SU-DHL-6 (cell line): ENCODE data around the gene LTC4S.

Experiments
- H2AFZ ChIP-seq: fragments of 200-600 bp; sonication (generic); 2 replicates; pipeline ENCODE4 v1.6.1; 2014; ENCODE audit warnings: low read depth, mild to moderate bottlenecking, moderate library complexity, mixed read lengths, antibody characterized with exemption, low read length; ENCODE audit not compliant: severe bottlenecking
- H3F3A ChIP-seq: fragments of 200-600 bp; shearing (Covaris generic); 2 replicates; pipeline ENCODE4 v1.6.0; 2016; ENCODE audit warnings: antibody characterized with exemption, mild to moderate bottlenecking; ENCODE audit not compliant: insufficient read depth
- H3K27ac ChIP-seq: fragments of 200-600 bp; sonication (generic); 2 replicates; pipeline ENCODE4 v1.5.1; 2016; ENCODE audit warnings: low read depth, mild to moderate bottlenecking, low read length, moderate library complexity, mixed read lengths
- H3K27me3 ChIP-seq: fragments of 200-600 bp; sonication (generic), shearing (Covaris generic); 2 replicates; pipeline ENCODE4 v1.6.0; 2014; ENCODE audit warnings: mild to moderate bottlenecking, low read length
- H3K36me3 ChIP-seq: fragments of 200-600 bp; sonication (generic); 2 replicates; pipeline ENCODE4 v1.6.1; 2014; ENCODE audit warnings: mild to moderate bottlenecking, low read length, mixed read lengths
- H3K4me2 ChIP-seq: fragments of 300-600, 200-600 bp; shearing (Covaris generic), sonication (generic); 2 replicates; pipeline ENCODE4 v1.6.0; 2014; ENCODE audit warnings: low read length, low read depth, mild to moderate bottlenecking; ENCODE audit not compliant: poor library complexity, severe bottlenecking
- H3K4me3 ChIP-seq: fragments of 200-600 bp; sonication (generic); 2 replicates; pipeline ENCODE4 v1.5.1; 2014; ENCODE audit warnings: antibody characterized with exemption, low read length, mild to moderate bottlenecking, mixed read lengths; ENCODE audit not compliant: insufficient read depth, poor library complexity, severe bottlenecking
- H3K79me2 ChIP-seq: fragments of 200-600 bp; sonication (generic); 2 replicates; pipeline ENCODE4 v1.6.1; 2014; ENCODE audit warnings: mild to moderate bottlenecking, low read length, moderate library complexity; ENCODE audit not compliant: insufficient read depth
- H3K9ac ChIP-seq: fragments of 200-600 bp; sonication (generic); 2 replicates; pipeline ENCODE4 v1.7.0; 2014; ENCODE audit warnings: mild to moderate bottlenecking, low read length
- H3K9me2 ChIP-seq: fragments of 200-600 bp; sonication (generic); replicated peaks from 2 replicates; pipeline ENCODE4 v1.6.1; 2014; ENCODE audit warnings: low read length; ENCODE audit not compliant: insufficient read depth
- H3K9me3 ChIP-seq: fragments of 200-600 bp; sonication (generic); 2 replicates; pipeline ENCODE4 v1.6.1; 2014; ENCODE audit warnings: low read length, mixed read lengths; ENCODE audit not compliant: insufficient read depth
- H4K20me1 ChIP-seq: fragments of 200-600 bp; sonication (generic); 2 replicates; pipeline ENCODE4 v1.6.1; 2014; ENCODE audit warnings: low read depth, mild to moderate bottlenecking, antibody characterized with exemption, low read length, moderate library complexity, mixed read lengths
- CTCF ChIP-seq: fragments of 200-600 bp; sonication (generic); IDR thresholded peaks from one replicate; pipeline ENCODE4 v1.5.1; 2017; ENCODE audit warnings: antibody characterized with exemption, mild to moderate bottlenecking, low read length, moderate library complexity; ENCODE audit not compliant: insufficient read depth, poor library complexity, severe bottlenecking
- EZH2phosphoT487 ChIP-seq: fragments of 200-600 bp; sonication (generic), shearing (Covaris generic); conservative IDR thresholded peaks from 2 replicates; pipeline ENCODE4 v1.6.1; 2018; ENCODE audit warnings: mild to moderate bottlenecking, antibody characterized with exemption, low read length, moderate library complexity, mixed read lengths

Gene LTC4S

GRCh38 chr5:179803651-179804554 is 10.1 kb downstream of the LTC4S start:
- no peak overlapping the region for H3K4me2 ChIP-seq
- H3F3A ChIP-seq = no peaks in the 10 kb centered on the region
- H3K79me2 ChIP-seq = no peaks in the 10 kb centered on the region; the same call in 1 of the 2 replicates
- H3K9ac ChIP-seq = no peak overlapping the region
- no peaks in the 10 kb centered on the region for H3K9me3 ChIP-seq
- H3K27ac ChIP-seq = no peak overlapping the region
- H2AFZ ChIP-seq = no peak overlapping the region
- no peaks in the 10 kb centered on the region for H3K9me2 ChIP-seq
- no peak overlapping the region for H3K4me3 ChIP-seq
- H3K27me3 ChIP-seq = no peaks in the 10 kb centered on the region
- H4K20me1 ChIP-seq = no peaks in the 10 kb centered on the region
- H3K36me3 ChIP-seq = no peaks in the 10 kb centered on the region
- no peak for TF ChIP-seq EZH2phosphoT487

- H3K9ac ChIP-seq = no peak overlapping the region
- H3K9me2 ChIP-seq = no peaks in the 10 kb centered on the region
- H2AFZ ChIP-seq = no peak overlapping the region
- no peak overlapping the region for H3K4me3 ChIP-seq
- no peaks in the 10 kb centered on the region for H3K36me3 ChIP-seq
- no peak overlapping the region for H3K27ac ChIP-seq
- H3K27me3 ChIP-seq = no peaks in the 10 kb centered on the region
- no peak overlapping the region for H3K4me2 ChIP-seq
- no peaks in the 10 kb centered on the region for H3F3A ChIP-seq
- H4K20me1 ChIP-seq = no peaks in the 10 kb centered on the region
- no peaks in the 10 kb centered on the region; the same call in 1 of the 2 replicates for H3K79me2 ChIP-seq
- no peaks in the 10 kb centered on the region for H3K9me3 ChIP-seq
- TF ChIP-seq CTCF (no peak), EZH2phosphoT487 (no peak)
These were observed 10.8 kb downstream of the LTC4S start for GRCh38 chr5:179804555-179804947.

- Histone ChIP-seq H2AFZ (no peak overlapping the region), H3F3A (no peaks in the 10 kb centered on the region), H3K27ac (no peak overlapping the region), H3K9ac (peak overlapping the region; percentile 76), H4K20me1 (no peaks in the 10 kb centered on the region), H3K36me3 (no peaks in the 10 kb centered on the region), H3K9me3 (no peaks in the 10 kb centered on the region), H3K9me2 (no peaks in the 10 kb centered on the region), H3K27me3 (no peaks in the 10 kb centered on the region), H3K4me3 (peak overlapping the region; percentile 94), H3K4me2 (peak overlapping the region; percentile 64), H3K79me2 (no peaks in the 10 kb centered on the region; the same call in 1 of the 2 replicates)
- TF ChIP-seq EZH2phosphoT487 (no peak), CTCF (no peak)
These were observed 11.3 kb downstream of the LTC4S start for GRCh38 chr5:179805070-179805528.
